ENCODE measurements around the gene TNIP3.

DNA sequence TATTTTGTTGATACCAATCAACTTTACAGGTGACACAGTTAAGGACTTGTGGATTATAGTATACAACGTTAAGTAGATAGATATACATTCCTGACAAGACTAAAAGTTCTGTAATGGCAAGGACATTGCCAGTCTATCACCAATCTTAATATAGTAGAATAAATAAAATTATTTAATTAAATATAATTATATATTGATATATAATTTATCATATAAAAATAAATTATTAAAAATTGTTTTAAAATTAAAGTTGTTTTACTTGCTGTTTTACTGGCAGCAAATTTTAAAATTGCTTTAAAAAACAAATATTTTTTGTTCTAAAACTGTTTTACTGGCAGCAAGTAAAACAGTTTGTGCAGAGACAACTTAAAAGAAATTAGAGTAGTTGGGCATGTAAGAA lies 18.7 kb downstream of the TNIP3 start:
- TF ChIP-seq SIN3A (IDR thresholded peaks at IDR 0.05; ENCODE audit: borderline replicate concordance, insufficient read depth, low read length): no peak
- no peak for TF ChIP-seq TAF1 (IDR thresholded peaks at IDR 0.05; ENCODE audit: borderline replicate concordance, insufficient read depth, low read length)
- TF ChIP-seq, protein P1, sequence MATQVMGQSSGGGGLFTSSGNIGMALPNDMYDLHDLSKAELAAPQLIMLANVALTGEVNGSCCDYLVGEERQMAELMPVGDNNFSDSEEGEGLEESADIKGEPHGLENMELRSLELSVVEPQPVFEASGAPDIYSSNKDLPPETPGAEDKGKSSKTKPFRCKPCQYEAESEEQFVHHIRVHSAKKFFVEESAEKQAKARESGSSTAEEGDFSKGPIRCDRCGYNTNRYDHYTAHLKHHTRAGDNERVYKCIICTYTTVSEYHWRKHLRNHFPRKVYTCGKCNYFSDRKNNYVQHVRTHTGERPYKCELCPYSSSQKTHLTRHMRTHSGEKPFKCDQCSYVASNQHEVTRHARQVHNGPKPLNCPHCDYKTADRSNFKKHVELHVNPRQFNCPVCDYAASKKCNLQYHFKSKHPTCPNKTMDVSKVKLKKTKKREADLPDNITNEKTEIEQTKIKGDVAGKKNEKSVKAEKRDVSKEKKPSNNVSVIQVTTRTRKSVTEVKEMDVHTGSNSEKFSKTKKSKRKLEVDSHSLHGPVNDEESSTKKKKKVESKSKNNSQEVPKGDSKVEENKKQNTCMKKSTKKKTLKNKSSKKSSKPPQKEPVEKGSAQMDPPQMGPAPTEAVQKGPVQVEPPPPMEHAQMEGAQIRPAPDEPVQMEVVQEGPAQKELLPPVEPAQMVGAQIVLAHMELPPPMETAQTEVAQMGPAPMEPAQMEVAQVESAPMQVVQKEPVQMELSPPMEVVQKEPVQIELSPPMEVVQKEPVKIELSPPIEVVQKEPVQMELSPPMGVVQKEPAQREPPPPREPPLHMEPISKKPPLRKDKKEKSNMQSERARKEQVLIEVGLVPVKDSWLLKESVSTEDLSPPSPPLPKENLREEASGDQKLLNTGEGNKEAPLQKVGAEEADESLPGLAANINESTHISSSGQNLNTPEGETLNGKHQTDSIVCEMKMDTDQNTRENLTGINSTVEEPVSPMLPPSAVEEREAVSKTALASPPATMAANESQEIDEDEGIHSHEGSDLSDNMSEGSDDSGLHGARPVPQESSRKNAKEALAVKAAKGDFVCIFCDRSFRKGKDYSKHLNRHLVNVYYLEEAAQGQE (IDR thresholded peaks at IDR 0.05; ENCODE audit: insufficient read depth in 1 of 2, low read depth in 2 of 2, low read length in 2 of 2): no peak

Measured in PFSK-1 (cell line).